H1 (cell line): ENCODE data around the gene CENPO. TPM values are rescaled to one million over a fixed set of nuclear protein-coding genes. Genes with fewer than 3 reads are reported as not detected.

Experiments
- CTCF ChIA-PET: fragments of 300-600 bp; sonication (Branson Sonifier 250); formaldehyde crosslinking; loops from one replicate; lab custom pipeline; 2021; ENCODE audit not compliant: partially characterized antibody; lab: Charles Lee
- POLR2A ChIA-PET: fragments of 300-600 bp; sonication (Branson Sonifier 250); formaldehyde crosslinking; loops from one replicate; lab custom pipeline; 2021; ENCODE audit warnings: inconsistent platforms; ENCODE audit not compliant: partially characterized antibody; lab: Charles Lee
- DNase-seq, 2 experiments: peaks; one replicate each; pipeline versions ENCODE4 v3.0.0 to v3.0.0-alpha.2; 2010 to 2022; ENCODE audit warnings: low spot score in 2 of 2, low read depth in 1 of 2, mixed read lengths in 1 of 2
- FAIRE-seq: peaks from 2 replicates; lab custom pipeline; 2011; peaks lifted over from hg19 to GRCh38; lab: Jason Lieb, UNC
- H2AFZ ChIP-seq: 2 replicates; pipeline ENCODE4 v1.8.1; 2012; ENCODE audit warnings: low read length, inconsistent platforms
- H2AK5ac ChIP-seq: 2 replicates; pipeline ENCODE4 v1.6.1; 2013; ENCODE audit warnings: low read depth, low read length
- H2BK120ac ChIP-seq: replicated peaks from 2 replicates; pipeline ENCODE3; 2013; ENCODE audit warnings: low read depth, low read length, inconsistent platforms
- H2BK12ac ChIP-seq: 2 replicates; pipeline ENCODE4 v1.6.1; 2013; ENCODE audit warnings: low read depth, low read length
- H2BK15ac ChIP-seq: 2 replicates; pipeline ENCODE4 v1.6.1; 2013; ENCODE audit warnings: low read length
- H2BK20ac ChIP-seq: 2 replicates; pipeline ENCODE4 v1.6.1; 2013; ENCODE audit warnings: low read length
- H2BK5ac ChIP-seq: 2 replicates; pipeline ENCODE4 v1.6.1; 2013; ENCODE audit warnings: low read depth, low read length
- H3K14ac ChIP-seq: 2 replicates; pipeline ENCODE4 v1.6.1; 2013; ENCODE audit warnings: inconsistent platforms; ENCODE audit not compliant: insufficient read length
- H3K18ac ChIP-seq: 2 replicates; pipeline ENCODE4 v1.6.1; 2013; ENCODE audit warnings: low read length; ENCODE audit errors: extremely low read depth
- H3K23ac ChIP-seq: 2 replicates; pipeline ENCODE4 v1.6.1; 2013; ENCODE audit warnings: inconsistent platforms; ENCODE audit not compliant: insufficient read length
- H3K23me2 ChIP-seq: 2 replicates; pipeline ENCODE4 v1.6.1; 2013; ENCODE audit warnings: low read depth, low read length
- H3K27ac ChIP-seq: 2 replicates; pipeline ENCODE4 v1.6.1; 2011; ENCODE audit warnings: low read depth, low read length, inconsistent platforms
- H3K27me3 ChIP-seq, 4 experiments: replicated peaks in 1 of 4; 1 replicate in 1 of 4; 2 replicates in 3 of 4; pipeline versions ENCODE4 v1.6.1 to v1.8.1; 2011 to 2013; ENCODE audit warnings: low read length in 3 of 4, mild to moderate bottlenecking in 3 of 4, inconsistent platforms in 2 of 4, mixed read lengths in 2 of 4, moderate library complexity in 1 of 4; ENCODE audit not compliant: control insufficient read depth in 3 of 4, insufficient read depth in 3 of 4; ENCODE audit errors: extremely low read depth in 1 of 4
- H3K36me3 ChIP-seq, 4 experiments: 2 replicates each; pipeline versions ENCODE4 v1.6.1 to v1.8.1; 2011 to 2013; ENCODE audit warnings: mild to moderate bottlenecking in 4 of 4, low read length in 3 of 4, moderate library complexity in 2 of 4, control low read depth in 1 of 4, inconsistent platforms in 1 of 4; ENCODE audit not compliant: insufficient read depth in 4 of 4, control insufficient read depth in 2 of 4
- H3K4ac ChIP-seq: replicated peaks from 2 replicates; pipeline ENCODE3; 2013; ENCODE audit warnings: low read length, low read depth, mixed read lengths, inconsistent platforms; ENCODE audit not compliant: insufficient read length
- H3K4me1 ChIP-seq, 4 experiments: replicated peaks in 1 of 4; 1 replicate in 1 of 4; 2 replicates in 3 of 4; pipeline versions ENCODE4 v1.6.1 to v1.8.1; 2011 to 2013; ENCODE audit warnings: low read length in 3 of 4, inconsistent platforms in 2 of 4, mixed read lengths in 1 of 4; ENCODE audit not compliant: insufficient read depth in 4 of 4, control insufficient read depth in 3 of 4
- H3K4me2 ChIP-seq, 2 experiments: 2 replicates each; pipeline versions ENCODE4 v1.6.1 to v1.8.1; 2011 to 2013; ENCODE audit warnings: low read depth in 2 of 2, low read length in 2 of 2, control low read depth in 1 of 2, inconsistent platforms in 1 of 2, mild to moderate bottlenecking in 1 of 2; ENCODE audit not compliant: insufficient read depth in 1 of 2
- H3K4me3 ChIP-seq, 4 experiments: fragments of 200-600, 300-600 bp in 1 of 4; sonication (generic), shearing (Covaris generic), sonication (Bioruptor Twin) in 1 of 4; 2 replicates each; pipeline versions ENCODE4 v1.5.1 to v1.8.1; 2011 to 2016; ENCODE audit warnings: low read length in 4 of 4, low read depth in 3 of 4, control low read depth in 2 of 4, inconsistent platforms in 2 of 4, mild to moderate bottlenecking in 2 of 4, mixed read lengths in 1 of 4, moderate library complexity in 1 of 4; ENCODE audit not compliant: insufficient read depth in 2 of 4; ENCODE audit errors: extremely low read depth in 1 of 4
- H3K56ac ChIP-seq: replicated peaks from 2 replicates; pipeline ENCODE3; 2013; ENCODE audit warnings: low read depth, mild to moderate bottlenecking, mixed read lengths, low read length, inconsistent platforms; ENCODE audit not compliant: insufficient read length
- H3K79me1 ChIP-seq: 2 replicates; pipeline ENCODE4 v1.6.1; 2013; ENCODE audit warnings: low read depth, low read length, control low read depth
- H3K79me2 ChIP-seq, 2 experiments: 2 replicates each; pipeline versions ENCODE4 v1.6.1 to v1.8.1; 2012 to 2013; ENCODE audit warnings: low read length in 2 of 2, mild to moderate bottlenecking in 2 of 2, inconsistent platforms in 1 of 2; ENCODE audit not compliant: insufficient read depth in 2 of 2, control insufficient read depth in 1 of 2
- H3K9ac ChIP-seq, 4 experiments: replicated peaks in 1 of 4; 1 replicate in 1 of 4; 2 replicates in 3 of 4; pipeline versions ENCODE4 v1.6.1 to v1.8.1; 2011 to 2013; ENCODE audit warnings: low read depth in 3 of 4, low read length in 3 of 4, control low read depth in 2 of 4, mild to moderate bottlenecking in 2 of 4, moderate library complexity in 2 of 4, inconsistent platforms in 1 of 4; ENCODE audit errors: extremely low read depth in 1 of 4
- H3K9me3 ChIP-seq, 2 experiments: 2 replicates each; pipeline versions ENCODE4 v1.6.1 to v1.8.1; 2012 to 2013; ENCODE audit warnings: mild to moderate bottlenecking in 2 of 2, moderate library complexity in 2 of 2, control low read depth in 1 of 2, inconsistent platforms in 1 of 2, low read depth in 1 of 2, low read length in 1 of 2, mixed read lengths in 1 of 2; ENCODE audit not compliant: insufficient read depth in 2 of 2
- H4K20me1 ChIP-seq, 2 experiments: replicated peaks in 1 of 2; 2 replicates each; pipeline versions ENCODE3 to v1.8.1; 2011 to 2013; ENCODE audit warnings: inconsistent platforms in 2 of 2, low read length in 2 of 2, mild to moderate bottlenecking in 1 of 2; ENCODE audit not compliant: insufficient read depth in 2 of 2, control insufficient read depth in 1 of 2
- H4K5ac ChIP-seq: 2 replicates; pipeline ENCODE4 v1.6.1; 2013; ENCODE audit warnings: low read length, low read depth, mixed read lengths, inconsistent platforms; ENCODE audit not compliant: insufficient read length
- H4K8ac ChIP-seq: 2 replicates; pipeline ENCODE4 v1.8.0; 2013; ENCODE audit warnings: mild to moderate bottlenecking, moderate library complexity, low read length, inconsistent platforms; ENCODE audit not compliant: insufficient read depth; ENCODE audit errors: extremely low read depth
- H4K91ac ChIP-seq: replicated peaks from 2 replicates; pipeline ENCODE3; 2013; ENCODE audit warnings: low read length, mixed read lengths, inconsistent platforms; ENCODE audit not compliant: insufficient read length
- EZH2 ChIP-seq: fragments of 200-600 bp; sonication (generic); IDR thresholded peaks from 2 replicates; pipeline ENCODE4 v1.7.1; 2012; ENCODE audit warnings: low read depth, mild to moderate bottlenecking, moderate library complexity, low read length, inconsistent platforms; ENCODE audit not compliant: severe bottlenecking
- RAD21 ChIP-seq, 2 experiments: IDR thresholded peaks in 1 of 2; conservative IDR thresholded peaks in 1 of 2; 2 replicates each; pipeline ENCODE4 v1.6.1; 2011; ENCODE audit warnings: low read depth in 2 of 2, low read length in 2 of 2, improper control_type of control experiment in 1 of 2, inconsistent platforms in 1 of 2, mild to moderate bottlenecking in 1 of 2, moderate library complexity in 1 of 2
- SP2 ChIP-seq: IDR thresholded peaks from 2 replicates; pipeline ENCODE4 v1.6.1; 2012; ENCODE audit warnings: mild to moderate bottlenecking, low read length, inconsistent platforms
- WGBS, 2 experiments: shearing (Covaris generic) in 1 of 2; methylation state at CpG; one replicate each; pipeline versions ENCODE4 v1.1.6 to v1.1.7; 2013 to 2015; ENCODE audit warnings: low lambda C conversion rate in 2 of 2, mixed read lengths in 2 of 2, inconsistent platforms in 1 of 2, low coverage in 1 of 2, missing lambda C conversion rate in 1 of 2; ENCODE audit not compliant: insufficient replicate concordance in 2 of 2, insufficient coverage in 1 of 2, insufficient read length in 1 of 2; ENCODE audit errors: extremely low coverage in 1 of 2, missing lambda C conversion rate in 1 of 2; 5-methylcytosine and 5-hydroxymethylcytosine counted together
- polyA plus RNA-seq, 7 experiments: library from polyadenylated mRNA; depleted of rRNA in 3 of 7; stranded (reverse) in 5 of 7; unstranded in 2 of 7; fragments of >200 nt in 5 of 7; fragments of 200-250 nt in 2 of 7; gene quantifications; 1 replicate in 5 of 7; 2 replicates in 1 of 7; 4 replicates in 1 of 7; pipeline versions ENCODE4 v1.2.1 to v1.2.3, GENCODE V29; 2011 to 2013; ENCODE audit warnings: missing spikeins in 2 of 7, mixed read lengths in 2 of 7
- total RNA-seq: library from RNA; stranded (reverse); fragmentation: NEBNext Ultra II Directional; extraction: Animal tissue kit (Norgen Biotek cat#: 25700); gene quantifications from 2 replicates; pipeline ENCODE4 v1.2.1, GENCODE V29; 2021
- TF ChIP-seq, protein P1 (sequence below), 3 experiments: IDR thresholded peaks; 1 replicate in 2 of 3; 2 replicates in 1 of 3; pipeline versions ENCODE4 v1.5.1 to v1.6.1; 2011; ENCODE audit warnings: low read length in 3 of 3, mild to moderate bottlenecking in 3 of 3, inconsistent platforms in 2 of 3, low read depth in 1 of 3, moderate library complexity in 1 of 3; ENCODE audit not compliant: insufficient read depth in 1 of 3; ENCODE audit errors: control extremely low read depth in 1 of 3

The CENPO gene
- total and polyA plus RNA-seq, 2 of the 8 experiments (the other 6 are each of a cell fraction or from before 2014, with no cell fraction given), result 34.4 to 46.3 TPM

DNA sequence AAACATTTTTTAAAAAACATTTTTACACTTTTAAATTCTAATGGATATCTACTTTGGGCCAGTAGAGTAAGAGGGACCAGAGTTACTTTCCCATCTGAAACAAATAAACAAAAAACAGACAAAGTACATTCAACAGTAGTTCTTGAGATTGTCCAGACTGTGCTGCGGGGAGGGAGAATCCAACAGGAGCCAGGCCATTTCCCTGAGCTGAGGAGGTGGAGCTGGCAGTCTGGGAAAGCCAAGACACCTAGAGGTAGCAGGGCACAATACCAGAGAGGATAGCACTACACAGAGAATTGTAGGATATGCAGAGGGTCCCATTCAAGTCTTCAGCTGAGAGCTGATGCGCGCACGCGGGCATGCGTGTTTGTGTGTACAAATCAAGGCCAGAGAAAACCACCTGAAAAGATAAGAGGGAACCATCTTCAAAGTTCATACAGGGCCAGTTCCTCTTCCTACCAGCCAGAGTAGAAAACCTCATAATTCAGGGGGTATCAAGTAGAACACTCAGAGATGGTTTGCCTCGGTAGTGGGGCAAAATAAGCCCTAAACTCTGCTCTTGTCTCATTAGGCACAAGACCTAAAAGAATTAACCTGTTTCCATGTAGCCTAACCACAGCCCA is 44.0 kb upstream of the CENPO start:
- Histone ChIP-seq H3K4me1 (peaks cover 0 to under 1% (median 0%) of the 10 kb centered on the region in 4 experiments; a peak in 1 of 7 replicates), H2AK5ac (no peak overlapping the region), H3K79me1 (no peaks in the 10 kb centered on the region), H4K20me1 (no peaks in the 10 kb centered on the region), H3K27me3 (no peaks in the 10 kb centered on the region), H3K14ac (no peak overlapping the region), H4K5ac (no peak overlapping the region), H3K56ac (no peak overlapping the region), H3K4me3 (no peak overlapping the region), H3K9me3 (no peaks in the 10 kb centered on the region), H2BK120ac (no peak overlapping the region), H2AFZ (no peak overlapping the region), H3K9ac (no peak overlapping the region), H4K91ac (no peak overlapping the region), H3K79me2 (no peaks in the 10 kb centered on the region), H2BK20ac (no peak overlapping the region), H3K18ac (no peak overlapping the region), H2BK5ac (no peak overlapping the region), H3K23ac (no peak overlapping the region), H3K23me2 (peaks cover 2% of the 10 kb centered on the region; the same call in 1 of the 2 replicates), H3K36me3 (no peaks in the 10 kb centered on the region), H2BK15ac (no peak overlapping the region), H3K4me2 (no peak overlapping the region), H3K27ac (no peak overlapping the region), H2BK12ac (no peak overlapping the region), H3K4ac (no peak overlapping the region), H4K8ac (no peak overlapping the region)
- no peak for DNase-seq
- peak; percentile 24 to 46; a peak in 3 of 4 replicates for TF ChIP-seq RAD21 (IDR thresholded peaks at IDR 0.05 in 1 of 2, conservative IDR thresholded peaks at IDR 0.05 in 1 of 2; ENCODE audit: low read depth in 2 of 2, low read length in 2 of 2)
- TF ChIP-seq SP2, result no peak
- no peak for TF ChIP-seq EZH2
- TF ChIP-seq, protein P1, sequence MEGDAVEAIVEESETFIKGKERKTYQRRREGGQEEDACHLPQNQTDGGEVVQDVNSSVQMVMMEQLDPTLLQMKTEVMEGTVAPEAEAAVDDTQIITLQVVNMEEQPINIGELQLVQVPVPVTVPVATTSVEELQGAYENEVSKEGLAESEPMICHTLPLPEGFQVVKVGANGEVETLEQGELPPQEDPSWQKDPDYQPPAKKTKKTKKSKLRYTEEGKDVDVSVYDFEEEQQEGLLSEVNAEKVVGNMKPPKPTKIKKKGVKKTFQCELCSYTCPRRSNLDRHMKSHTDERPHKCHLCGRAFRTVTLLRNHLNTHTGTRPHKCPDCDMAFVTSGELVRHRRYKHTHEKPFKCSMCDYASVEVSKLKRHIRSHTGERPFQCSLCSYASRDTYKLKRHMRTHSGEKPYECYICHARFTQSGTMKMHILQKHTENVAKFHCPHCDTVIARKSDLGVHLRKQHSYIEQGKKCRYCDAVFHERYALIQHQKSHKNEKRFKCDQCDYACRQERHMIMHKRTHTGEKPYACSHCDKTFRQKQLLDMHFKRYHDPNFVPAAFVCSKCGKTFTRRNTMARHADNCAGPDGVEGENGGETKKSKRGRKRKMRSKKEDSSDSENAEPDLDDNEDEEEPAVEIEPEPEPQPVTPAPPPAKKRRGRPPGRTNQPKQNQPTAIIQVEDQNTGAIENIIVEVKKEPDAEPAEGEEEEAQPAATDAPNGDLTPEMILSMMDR (IDR thresholded peaks at IDR 0.05; ENCODE audit: control extremely low read depth in 1 of 3, insufficient read depth in 1 of 3, low read depth in 1 of 3, low read length in 3 of 3), result peak; percentile 17 to 47 (median 34); a peak in 3 of 4 replicates
- ChIA-PET POLR2A (no interaction called here), CTCF (no interaction called here)
- 92% methylated on average over 7 of the region's 7 CpGs; no CpG with 5 or more reads in 1 of the 2 experiments for WGBS, 2 experiments
- FAIRE-seq, result peak; percentile 24
